Inflammatory macrophage treated with lipopolysaccharide for 1 hour (primary cell): ENCODE data around the gene CCDC198.

ENCODE experiments used
- DNase-seq, 2 donors: peaks; one replicate each; pipeline ENCODE4 v3.0.0-alpha.2; 2020 to 2022

The CCDC198 gene

GRCh38 chr14:57462551-57462950, 31.1 kb downstream of the CCDC198 start:
- no peak for DNase-seq

GRCh38 chr14:57461777-57462320, 31.8 kb downstream of the CCDC198 start:
- DNase-seq, result no peak

DNA sequence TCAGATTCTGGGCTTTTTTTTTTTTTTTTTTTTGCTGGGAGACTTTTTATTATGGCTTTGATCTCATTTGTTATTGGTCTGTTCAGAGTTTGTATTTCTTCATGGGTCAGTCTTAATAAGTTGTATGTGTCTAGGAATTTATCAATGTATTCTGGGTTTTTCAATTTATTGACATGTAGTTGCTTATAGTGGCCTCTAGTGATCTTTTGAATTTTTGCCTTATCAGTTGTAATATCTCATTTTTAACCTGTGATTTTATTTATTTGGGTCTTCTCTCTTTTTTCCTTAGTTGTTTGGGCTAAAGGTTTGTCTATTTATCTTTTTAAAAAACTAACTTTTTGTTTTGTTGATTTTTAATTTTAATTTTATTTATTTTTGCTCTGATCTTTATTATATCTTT, 57.7 kb downstream of the CCDC198 start:
- DNase-seq, result no peak

DNA sequence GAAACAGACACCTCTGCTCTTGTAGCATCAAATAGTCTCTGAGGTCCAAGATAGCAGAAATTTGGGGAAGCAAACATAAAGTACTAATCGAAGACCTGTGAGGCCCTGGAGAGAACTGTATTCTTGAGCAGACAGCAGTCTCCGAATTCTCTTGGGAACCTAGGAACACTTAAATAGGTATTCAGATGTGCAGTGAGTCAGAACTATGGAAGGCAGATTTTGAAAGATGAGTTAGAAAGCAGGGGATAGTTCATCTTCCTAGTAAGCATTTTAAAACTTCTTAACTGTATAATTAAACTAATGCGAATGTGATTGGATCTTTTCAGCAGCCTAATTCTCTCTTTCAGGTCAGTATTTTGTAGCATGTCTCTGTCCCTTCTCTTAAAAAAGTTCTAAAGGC, 72.7 kb downstream of the CCDC198 start:
- DNase-seq, result no peak

GRCh38 chr14:57420033-57420432, 73.6 kb downstream of the CCDC198 start:
- no peak for DNase-seq
